GM18517 (cell line): Measurements from ENCODE around the gene ADAMTS17.

Source experiments
- ATAC-seq: cut with Tn5 transposase; IDR thresholded peaks from one replicate; pipeline ENCODE4 v1.9.1; 2021; ENCODE audit warnings: mild to moderate bottlenecking, moderate library complexity; ENCODE audit not compliant: unreplicated experiment

The ADAMTS17 gene

GRCh38 chr15:100227781-100228180 lies 114.0 kb downstream of the ADAMTS17 start:
- no peak for ATAC-seq

- ATAC-seq = no peak
These were observed 115.7 kb downstream of the ADAMTS17 start for GRCh38 chr15:100226107-100226506.

GRCh38 chr15:100224206-100225185 lies 117.3 kb downstream of the ADAMTS17 start:
- no peak for ATAC-seq

- ATAC-seq = no peak
These were observed 119.4 kb downstream of the ADAMTS17 start for GRCh38 chr15:100222349-100222715.

GRCh38 chr15:100221471-100222348 lies 120.1 kb downstream of the ADAMTS17 start:
- no peak for ATAC-seq

- ATAC-seq = no peak
These were observed 121.6 kb downstream of the ADAMTS17 start for GRCh38 chr15:100220058-100220768.

- no peak for ATAC-seq
These were observed 123.3 kb downstream of the ADAMTS17 start for GRCh38 chr15:100218434-100218833.

GRCh38 chr15:100216182-100216581 lies 125.6 kb downstream of the ADAMTS17 start:
- no peak for ATAC-seq

- no peak for ATAC-seq
These were observed 126.0 kb downstream of the ADAMTS17 start for GRCh38 chr15:100215843-100216169.

- ATAC-seq = no peak
These were observed 126.5 kb downstream of the ADAMTS17 start for GRCh38 chr15:100215031-100215842.

GRCh38 chr15:100211855-100212850 lies 129.6 kb downstream of the ADAMTS17 start:
- ATAC-seq = no peak

- no peak for ATAC-seq
These were observed 131.4 kb downstream of the ADAMTS17 start for GRCh38 chr15:100210338-100210737.

- ATAC-seq = no peak
These were observed 132.7 kb downstream of the ADAMTS17 start for GRCh38 chr15:100208921-100209603.

GRCh38 chr15:100207053-100207452 lies 134.7 kb downstream of the ADAMTS17 start:
- ATAC-seq = no peak

GRCh38 chr15:100206643-100207042 lies 135.1 kb downstream of the ADAMTS17 start:
- ATAC-seq = no peak

- ATAC-seq = no peak
These were observed 136.1 kb downstream of the ADAMTS17 start for GRCh38 chr15:100205549-100206295.

GRCh38 chr15:100204771-100205170 lies 137.0 kb downstream of the ADAMTS17 start:
- no peak for ATAC-seq

- ATAC-seq = no peak
These were observed 137.6 kb downstream of the ADAMTS17 start for GRCh38 chr15:100204211-100204610.
